GM19328 (cell line): ENCODE data around the gene AGRN.
"Not testable (repeated sequence)": the region's sequence is repeated elsewhere in the genome, so short reads cannot be mapped to it uniquely, and the experiment has no call there.

Experiments used
- ATAC-seq: cut with Tn5 transposase; IDR thresholded peaks from one replicate; pipeline ENCODE4 v1.9.1; 2021; ENCODE audit warnings: mild to moderate bottlenecking, moderate library complexity; ENCODE audit not compliant: unreplicated experiment

The AGRN gene

DNA sequence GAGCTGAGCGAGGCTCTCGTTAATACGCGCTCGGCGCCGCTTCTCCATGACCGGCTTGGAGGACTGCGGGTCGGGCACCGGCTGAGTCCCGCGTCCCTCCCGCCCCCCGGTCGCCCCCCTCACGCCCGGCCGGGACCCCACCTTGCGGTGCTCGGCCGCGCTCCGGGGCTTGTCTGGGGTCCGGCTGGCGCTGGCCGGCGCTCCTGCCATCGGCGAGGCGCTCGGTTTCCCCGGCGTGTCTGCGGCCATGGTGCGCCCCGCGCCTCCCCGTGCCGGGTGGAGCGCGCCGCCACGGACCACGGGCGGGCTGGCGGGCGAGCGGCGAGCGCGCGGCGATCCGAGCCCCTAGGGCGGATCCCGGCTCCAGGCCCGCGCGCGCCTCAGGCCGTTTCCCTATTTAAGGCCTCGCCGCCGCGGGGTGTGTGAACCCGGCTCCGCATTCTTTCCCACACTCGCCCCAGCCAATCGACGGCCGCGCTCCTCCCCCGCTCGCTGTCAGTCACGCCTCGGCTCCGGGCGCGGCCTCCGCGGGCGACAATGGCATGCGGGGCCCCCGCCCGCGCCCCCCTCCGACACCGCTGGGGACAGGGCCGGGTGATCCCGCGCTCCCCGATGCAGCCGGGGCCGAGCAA lies 20.1 kb upstream of the AGRN start, which contains the start of gene HES4:
Gene HES4, minus strand, starts transcription at position 373 of the 632 bp plus-strand sequence. Its CDS starts 124 bp downstream, at position 249.
- no peak for ATAC-seq

DNA sequence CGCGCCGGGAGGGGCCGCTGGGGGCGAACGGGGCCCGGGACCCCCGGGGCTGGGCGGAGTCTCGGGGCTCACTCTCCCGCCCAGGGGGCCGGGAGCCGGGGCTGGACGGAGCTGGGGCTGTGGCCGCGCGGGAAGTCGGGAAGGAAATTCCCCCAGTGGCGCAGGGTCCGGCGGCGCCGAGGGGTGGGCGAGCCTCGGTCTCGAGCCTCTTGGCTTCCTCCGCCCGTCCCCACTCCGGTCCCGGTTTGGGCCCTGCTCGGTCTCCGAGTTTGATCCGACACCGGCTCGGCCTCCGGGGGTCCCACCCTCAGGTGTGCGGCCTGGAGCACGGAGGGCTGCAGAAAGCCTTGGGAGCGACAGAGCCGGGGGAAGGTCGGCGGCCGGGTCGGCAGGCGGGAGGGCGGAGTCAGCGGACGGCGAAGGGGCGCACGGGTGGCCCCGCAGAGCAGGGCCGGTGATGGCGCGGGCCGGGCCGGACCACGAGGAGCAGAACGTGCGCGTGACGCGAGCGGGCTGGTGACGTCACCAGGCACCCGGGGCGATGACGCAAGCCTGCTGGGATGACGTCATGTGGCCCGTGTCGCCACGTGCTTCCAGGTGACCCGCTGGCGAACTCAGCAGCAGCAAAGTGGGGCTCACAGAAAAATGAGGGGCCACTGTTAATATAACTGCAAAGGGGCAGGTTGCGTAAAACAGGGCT lies 19.4 kb upstream of the AGRN start:
- no peak for ATAC-seq

DNA sequence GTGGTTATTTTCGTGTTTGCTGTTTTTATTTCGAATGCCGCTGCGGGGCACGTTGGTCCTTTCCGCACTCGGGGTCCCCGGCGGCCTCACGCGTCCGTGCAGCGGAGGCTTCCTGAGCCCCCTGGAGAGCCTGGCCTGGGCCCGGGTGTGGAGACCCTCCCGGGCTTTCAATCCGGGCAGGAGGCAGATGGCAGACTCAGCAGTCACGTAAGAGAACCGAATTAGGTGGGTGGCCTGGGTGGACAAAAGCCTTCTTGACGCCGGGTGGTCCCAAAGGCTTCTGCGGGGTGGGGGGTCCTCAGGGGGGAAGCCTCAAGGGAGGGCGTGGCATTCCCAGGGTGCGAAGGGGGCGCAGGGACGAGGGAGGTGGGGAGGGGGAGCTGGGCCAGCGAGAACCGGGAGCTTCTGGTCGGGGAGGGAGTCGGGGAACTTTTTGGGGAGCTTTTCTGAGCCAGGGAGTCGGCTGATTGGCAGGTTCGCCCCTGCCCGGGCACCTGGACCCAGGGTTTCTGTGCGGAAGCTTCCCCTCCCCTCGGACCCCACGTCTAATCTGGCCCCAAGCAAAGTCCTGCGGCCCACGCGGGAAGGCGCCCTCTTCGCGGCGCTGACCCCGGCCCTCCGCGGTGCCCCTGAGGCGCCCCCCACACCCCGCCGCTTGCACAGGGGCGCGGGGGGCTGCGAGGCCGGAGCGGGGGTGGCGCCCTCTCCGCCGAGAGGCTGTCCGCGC lies 18.7 kb upstream of the AGRN start:
- ATAC-seq = no peak

DNA sequence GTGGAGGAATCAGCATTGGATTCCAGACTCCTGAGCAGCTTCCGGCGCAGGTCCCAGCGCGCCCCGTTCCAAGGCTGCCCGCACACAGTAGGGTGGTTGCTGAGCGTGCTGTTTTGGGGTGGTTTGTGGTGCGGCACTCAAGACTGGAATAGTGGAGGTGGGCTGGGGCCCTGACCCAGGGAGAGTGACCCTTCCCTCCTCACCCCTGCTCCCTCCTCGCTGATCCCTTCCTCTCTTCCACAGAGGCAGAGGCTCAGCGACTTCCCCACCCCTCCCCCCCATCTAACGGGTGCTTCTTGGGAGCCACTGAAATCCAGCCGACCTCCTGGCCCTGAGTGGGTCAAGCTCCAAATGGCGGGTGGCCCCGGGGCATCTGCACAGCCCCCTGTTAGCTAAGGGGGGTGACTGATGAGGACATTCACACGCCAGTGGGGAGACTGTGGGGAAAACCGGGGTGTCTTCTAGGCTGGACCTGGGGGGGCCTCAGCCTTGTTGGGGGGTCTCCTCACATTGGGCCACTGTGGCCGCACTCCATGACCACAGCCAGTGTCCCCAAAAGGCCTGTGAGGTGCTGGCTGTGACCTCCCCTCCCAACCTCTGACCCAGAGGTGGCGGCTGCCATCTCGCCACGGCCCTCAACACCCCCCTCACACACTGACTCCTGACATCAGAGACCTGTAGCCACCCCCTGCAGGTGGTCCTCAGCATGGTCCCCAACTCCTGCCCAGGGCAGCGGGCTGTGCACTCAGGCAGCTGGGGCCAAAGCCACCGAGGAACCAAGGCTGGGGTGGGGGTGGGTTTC lies 16.1 kb upstream of the AGRN start:
- no peak for ATAC-seq

DNA sequence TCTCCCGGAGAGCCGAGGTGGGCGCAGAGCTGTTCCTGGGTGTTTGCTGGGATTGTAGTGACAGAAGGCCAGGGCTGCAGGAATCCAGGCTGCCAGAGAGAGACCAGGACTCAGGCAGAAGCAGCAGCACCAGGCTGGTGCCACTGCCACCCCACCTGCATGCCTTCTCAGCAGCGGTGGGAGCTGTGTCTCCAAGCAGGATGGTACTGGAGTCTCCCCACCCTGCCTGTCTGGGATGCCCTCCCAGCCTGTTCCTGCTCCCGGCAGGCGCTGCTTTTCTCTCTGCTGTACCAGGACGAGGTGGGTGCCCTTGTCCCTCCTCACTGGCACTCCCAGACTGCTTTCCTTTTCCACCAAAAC lies 15.5 kb upstream of the AGRN start:
- ATAC-seq = no peak

DNA sequence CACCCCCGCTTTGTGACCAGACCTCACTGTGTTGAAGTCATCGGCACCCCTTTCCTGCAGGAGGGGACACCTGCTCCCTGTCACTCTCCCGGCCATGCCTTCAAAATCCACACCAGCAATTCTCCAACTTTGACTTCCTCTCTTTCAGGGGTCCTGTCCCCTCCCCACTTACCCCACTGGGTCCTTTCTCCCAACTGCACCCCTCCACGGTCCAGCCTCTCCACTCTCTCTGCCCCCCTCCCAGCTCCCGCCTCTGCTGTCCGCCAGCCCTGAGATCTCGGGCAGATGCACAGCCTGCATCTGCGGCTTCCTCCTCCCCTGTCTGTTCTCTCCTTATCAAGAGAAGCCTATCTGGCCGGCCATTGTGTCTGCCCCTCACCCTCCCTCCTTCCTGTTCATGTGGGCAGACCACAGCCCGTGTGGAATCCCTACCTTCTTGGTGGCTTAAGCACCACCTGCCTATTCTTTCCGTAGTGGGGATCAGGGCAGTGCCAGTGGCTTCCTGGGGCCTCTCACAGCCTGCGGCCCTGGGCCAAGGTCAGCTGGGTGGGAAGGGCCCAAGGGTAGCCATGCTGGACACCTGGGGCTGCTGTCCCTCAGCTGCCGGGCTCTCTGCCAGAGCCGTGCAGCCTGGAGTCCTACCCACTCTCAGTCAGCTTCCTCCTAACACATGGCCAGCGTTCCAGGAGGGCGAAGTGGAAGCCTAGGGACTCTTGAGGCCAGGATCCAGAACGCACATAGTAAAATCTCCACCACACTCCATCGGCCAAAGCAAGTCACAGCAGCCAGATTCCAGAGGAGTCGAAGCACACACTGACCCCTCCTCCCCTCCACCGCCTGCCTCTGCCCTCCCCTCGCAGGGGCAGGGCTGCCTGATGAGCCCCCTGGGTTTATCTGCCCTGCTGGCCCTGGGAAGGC lies 14.9 kb upstream of the AGRN start:
- no peak for ATAC-seq

DNA sequence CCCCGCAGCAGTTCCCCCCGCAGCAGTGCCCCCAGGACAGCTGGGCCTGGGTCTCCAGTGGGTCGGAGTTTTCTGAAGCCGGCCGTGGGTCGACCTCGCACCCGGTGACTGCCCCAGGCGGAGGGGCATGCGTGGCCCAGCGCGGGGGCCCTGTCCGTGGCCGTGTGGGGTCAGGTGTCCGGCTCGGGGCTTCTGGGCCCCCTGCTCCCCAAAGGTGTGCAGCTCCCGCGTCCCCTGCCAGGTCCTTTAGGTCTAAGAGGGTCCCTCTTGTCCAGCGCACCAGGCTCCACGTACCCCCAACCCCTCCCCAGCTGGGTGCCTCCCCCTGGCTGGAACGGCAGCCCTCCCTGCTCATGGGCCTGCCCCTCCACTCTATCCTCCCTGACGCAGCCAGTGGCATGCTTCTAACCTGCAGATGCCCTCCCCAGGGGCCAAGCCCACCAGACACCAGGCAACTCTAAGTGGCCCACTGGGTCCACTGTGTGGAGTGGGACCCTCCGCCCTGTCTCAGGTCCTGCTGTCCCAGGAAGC lies 14.1 kb upstream of the AGRN start:
- no peak for ATAC-seq

DNA sequence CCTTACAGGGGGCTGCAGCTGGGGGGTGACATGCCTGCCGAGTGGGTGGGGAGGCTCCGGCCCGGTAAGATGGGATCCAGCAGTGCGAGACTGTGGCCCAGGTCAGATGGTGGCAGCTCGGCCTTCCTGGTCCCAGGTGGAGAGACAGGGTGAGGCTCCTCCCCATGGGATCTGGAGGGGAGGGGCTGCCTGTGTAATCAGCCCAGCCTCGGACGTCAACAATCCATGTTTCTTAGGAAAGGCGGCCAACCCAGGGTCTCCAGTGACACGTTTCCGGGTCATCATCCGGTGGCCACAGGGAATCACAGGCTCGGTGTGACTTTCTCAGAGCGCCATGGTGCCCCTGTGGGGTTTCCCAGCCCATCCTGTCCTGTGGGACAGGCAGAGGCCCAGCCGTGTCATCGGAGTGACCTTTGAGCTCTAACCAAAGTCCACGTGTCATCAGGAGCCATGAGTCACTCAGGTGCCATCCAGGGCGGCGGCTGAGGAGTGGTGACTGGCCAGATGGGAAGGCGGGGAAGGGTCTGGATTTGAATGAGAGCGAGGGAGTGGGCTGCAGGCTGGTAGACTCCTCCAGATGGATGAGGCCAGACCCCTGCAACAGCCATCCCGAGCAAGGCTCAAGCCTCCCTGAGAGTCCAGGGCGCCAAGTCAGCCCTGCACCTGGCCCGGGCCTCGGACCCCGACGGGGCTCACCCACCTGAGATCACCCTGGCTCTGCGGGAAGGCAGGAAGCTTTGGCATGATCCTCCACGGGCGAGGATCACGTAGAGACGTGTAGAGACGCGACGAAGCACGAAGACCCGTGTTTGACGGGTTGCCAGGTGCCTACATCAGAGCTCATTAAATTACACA lies 13.4 kb upstream of the AGRN start:
- no peak for ATAC-seq

DNA sequence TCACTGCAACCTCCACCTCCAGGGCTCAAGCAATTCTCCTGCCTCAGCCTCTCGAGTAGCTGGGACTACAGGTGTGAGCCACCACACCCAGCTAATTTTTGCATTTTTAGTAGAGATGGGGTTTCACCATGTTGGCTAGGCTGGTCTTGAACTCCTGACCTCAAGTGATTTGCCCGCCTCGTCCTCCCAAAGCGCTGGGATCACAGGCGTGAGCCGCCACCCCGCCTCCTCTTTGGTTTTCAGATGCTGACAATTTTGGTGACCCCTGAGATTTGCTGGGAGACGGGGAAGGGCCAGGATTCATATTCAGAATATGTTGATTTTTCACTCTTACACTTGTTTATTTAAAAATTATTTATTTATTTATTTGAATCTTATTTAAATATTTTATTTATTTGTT lies 9.8 kb upstream of the AGRN start:
- not testable (repeated sequence) for ATAC-seq

DNA sequence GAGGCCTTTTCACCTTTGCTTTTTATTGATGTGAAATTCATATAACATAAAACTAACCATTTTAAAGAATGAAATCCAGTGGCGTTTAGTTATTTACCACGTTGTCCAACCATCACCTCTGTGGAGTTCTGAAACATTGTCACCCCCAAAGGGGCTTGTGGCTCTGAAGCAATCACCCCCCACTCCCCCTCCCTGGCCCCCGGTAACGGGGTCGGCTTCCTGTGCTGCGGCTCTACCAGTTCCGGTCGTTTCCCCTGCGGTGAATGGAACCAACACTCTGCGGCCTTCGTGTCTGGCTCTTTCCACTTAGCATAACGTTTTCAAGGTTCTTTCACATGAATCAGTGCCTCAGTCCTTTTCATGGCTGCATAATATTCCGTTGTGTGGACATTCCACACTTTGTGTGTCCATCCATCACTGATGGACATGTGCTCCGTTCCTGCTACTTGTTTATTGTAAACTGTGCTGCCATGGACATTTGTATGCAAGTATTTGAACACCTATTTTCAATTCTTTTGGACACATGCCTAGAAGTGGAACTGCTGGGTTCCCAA lies 8.4 kb upstream of the AGRN start:
- no peak for ATAC-seq

DNA sequence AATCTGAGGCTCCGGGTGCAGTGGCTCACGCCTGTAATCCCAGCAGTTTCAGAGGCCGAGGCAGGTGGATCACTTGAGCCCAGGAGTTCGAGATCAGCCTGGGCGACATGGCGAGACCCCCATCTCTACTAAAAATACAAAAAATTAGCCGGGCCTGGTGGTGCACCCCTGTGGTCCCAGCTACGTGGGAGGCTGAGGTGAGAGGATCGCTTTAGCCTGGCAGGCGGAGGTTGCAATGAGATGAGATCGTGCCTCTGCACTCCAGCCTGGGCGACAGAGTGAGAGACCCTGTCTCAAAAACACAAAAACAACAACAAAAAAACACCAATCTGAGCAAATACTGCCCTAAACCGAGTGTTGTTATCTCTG lies 7.2 kb upstream of the AGRN start:
- ATAC-seq = not testable (repeated sequence)

DNA sequence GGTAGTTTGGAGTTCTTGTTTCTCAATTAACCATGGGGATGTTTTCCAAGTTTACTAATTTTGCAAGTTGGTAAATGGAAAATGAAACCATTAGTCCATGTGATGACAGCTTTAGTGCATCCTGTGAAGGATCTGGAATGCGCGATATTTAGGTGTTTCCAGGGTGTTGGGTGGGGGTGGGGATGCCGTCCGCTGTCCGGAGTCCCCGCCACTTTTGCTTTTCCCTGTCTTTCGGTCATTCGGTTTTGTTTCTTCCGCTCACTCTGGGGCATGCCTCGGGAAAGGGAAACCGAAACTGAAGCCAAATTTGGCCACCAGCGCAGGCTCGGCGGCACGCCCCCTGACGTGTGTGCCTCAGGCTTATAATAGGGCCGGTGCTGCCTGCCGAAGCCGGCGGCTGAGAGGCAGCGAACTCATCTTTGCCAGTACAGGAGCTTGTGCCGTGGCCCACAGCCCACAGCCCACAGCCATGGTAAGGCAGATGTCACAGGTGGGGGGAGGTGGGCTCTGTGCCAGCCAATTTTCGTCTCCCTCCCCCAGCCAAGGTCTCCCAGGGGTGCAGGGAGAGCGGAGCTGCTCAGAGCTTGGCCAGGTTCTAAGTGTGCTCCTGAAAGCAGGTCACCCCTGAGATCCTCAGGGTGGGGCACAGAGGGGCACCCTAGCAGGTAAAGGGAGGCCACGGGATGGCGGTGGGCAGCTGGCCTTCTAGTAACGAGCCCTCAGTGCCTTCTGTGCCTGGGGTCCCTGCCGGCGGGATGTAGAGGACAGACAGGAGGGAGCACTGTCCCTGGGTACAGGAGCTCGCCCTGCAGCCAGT lies 6.6 kb upstream of the AGRN start, which contains the start of gene ISG15:
Gene ISG15, plus strand, starts transcription at position 393 of the 817 bp plus-strand sequence. Its CDS starts 77 bp downstream, at position 470.
- ATAC-seq = peak; percentile 59

DNA sequence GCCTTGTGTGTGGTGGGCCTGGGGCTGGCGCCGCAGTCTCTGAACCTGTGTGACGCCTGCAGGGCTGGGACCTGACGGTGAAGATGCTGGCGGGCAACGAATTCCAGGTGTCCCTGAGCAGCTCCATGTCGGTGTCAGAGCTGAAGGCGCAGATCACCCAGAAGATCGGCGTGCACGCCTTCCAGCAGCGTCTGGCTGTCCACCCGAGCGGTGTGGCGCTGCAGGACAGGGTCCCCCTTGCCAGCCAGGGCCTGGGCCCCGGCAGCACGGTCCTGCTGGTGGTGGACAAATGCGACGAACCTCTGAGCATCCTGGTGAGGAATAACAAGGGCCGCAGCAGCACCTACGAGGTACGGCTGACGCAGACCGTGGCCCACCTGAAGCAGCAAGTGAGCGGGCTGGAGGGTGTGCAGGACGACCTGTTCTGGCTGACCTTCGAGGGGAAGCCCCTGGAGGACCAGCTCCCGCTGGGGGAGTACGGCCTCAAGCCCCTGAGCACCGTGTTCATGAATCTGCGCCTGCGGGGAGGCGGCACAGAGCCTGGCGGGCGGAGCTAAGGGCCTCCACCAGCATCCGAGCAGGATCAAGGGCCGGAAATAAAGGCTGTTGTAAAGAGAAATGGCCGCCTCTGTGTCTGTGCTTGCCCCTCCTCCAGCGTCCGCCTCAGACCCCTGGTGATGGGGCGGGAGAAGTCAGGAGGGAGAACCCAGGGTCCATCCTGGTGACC lies 5.8 kb upstream of the AGRN start:
- ATAC-seq = no peak

DNA sequence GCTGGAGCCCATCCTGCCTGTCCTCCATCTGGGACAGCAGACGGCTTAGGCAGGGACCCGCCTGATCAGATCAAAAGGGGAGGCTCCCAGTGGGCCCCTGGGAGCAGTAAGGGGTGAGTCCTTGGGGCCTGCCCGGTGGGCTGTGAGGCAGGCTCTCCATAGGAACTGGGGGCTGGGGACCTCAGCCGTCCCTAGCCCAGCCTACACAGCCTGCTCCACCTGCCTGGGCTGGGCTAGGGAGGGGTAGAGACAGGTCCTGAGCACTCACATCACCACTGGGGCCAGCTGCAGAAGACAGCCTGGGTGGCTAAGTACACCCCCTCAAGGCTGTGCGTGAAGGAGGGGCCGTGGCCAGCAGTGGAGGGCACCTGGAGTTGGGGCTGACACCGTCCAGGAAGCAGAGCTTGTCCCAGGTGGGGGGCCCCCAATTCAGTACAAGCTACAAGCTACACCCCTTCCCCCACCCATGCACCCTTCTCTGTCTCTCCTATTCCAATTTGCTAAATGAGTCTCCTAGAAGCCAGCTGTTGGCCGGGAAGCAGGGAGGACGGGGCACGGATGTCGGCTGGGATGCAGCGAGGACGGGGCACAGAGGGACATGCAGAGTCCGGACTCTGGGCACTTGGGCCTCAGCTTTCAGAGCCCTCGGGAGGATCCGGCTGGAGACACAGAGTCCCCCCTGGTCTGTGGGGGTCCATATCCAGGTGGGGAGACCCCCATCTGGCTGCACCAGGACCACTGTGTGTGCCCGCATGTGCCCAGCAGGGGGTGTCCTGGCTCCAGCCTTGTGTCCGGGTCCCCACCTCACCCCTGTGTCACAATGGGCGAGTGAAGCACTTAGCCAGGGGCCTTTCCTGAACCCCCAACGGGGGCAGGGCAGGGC lies 4.9 kb upstream of the AGRN start:
- no peak for ATAC-seq

DNA sequence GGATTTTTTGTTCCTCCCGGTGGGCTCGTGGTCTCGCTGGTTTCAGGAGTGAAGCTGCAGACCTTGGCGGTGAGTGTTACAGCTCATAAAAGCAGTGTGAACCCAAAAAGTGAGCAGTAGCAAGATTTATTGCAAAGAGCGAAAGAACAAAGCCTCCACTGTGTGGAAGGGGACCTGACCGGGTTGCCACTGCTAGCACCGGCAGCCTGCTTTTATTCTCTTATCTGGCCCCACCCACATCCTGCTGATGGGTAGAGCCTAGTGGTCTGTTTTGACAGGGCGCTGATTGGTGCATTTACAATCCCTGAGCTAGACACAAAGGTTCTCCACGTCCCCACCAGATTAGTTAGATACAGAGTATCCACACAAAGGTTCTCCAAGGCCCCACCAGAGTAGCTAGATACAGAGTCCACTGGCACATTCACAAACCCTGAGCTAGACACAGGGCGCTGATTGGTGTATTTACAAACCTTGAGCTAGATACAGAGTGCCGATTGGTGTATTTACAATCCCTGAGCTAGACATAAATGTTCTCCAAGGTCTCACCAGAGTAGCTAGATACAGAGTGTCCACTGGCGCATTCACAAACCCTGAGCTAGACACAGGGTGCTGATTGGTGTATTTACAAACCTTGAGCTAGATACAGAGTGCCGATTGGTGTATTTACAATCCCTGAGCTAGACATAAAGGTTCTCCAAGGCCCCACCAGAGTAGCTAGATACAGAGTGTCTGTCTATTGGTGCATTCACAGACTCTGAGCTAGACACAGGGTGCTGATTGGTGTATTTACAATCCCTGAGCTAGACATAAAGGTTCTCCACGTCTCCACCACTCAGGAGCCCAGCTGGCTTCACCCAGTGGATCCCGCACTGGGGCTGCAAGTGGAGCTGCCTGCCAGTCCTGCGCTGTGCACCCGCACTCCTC lies 2.3 kb upstream of the AGRN start:
- ATAC-seq = not testable (repeated sequence)
